IMR-90 (cell line): Measurements from ENCODE around the gene EPB41L4A. TPM values are rescaled to one million over a fixed set of nuclear protein-coding genes. Genes with fewer than 3 reads are reported as not detected.

Source experiments
- ATAC-seq: fragments of 200-7000 bp; cut with Tn5 transposase; 2 replicates; pipeline ENCODE4 v1.9.1; 2020; ENCODE audit warnings: low read depth, mild to moderate bottlenecking, moderate library complexity
- BruUV-seq: library from RNA; stranded (reverse); fragments of 400-500 nt; replicated peaks from 2 replicates; lab custom pipeline; 2021; lab: Mats Ljungman, UMichigan
- CTCF ChIA-PET: fragments of 300-600 bp; formaldehyde crosslinking; extraction: SDS; loops from one replicate; lab custom pipeline; 2021; ENCODE audit warnings: antibody characterized with exemption; lab: Yijun Ruan, JAX
- POLR2A ChIA-PET: fragments of 300-600 bp; sonication (Branson Sonifier 250); formaldehyde crosslinking; loops from one replicate; lab custom pipeline; 2022; ENCODE audit warnings: antibody characterized with exemption; ENCODE audit not compliant: unreplicated experiment; lab: Charles Lee
- DNase-seq: peaks from one replicate; pipeline ENCODE4 v3.0.0; 2013
- H2AFZ ChIP-seq: replicated peaks from 2 replicates; pipeline ENCODE3; 2013; ENCODE audit warnings: low read length, mild to moderate bottlenecking; ENCODE audit not compliant: poor library complexity
- H2AK5ac ChIP-seq: 2 replicates; pipeline ENCODE4 v1.6.1; 2013; ENCODE audit warnings: low read depth, low read length, inconsistent platforms
- H2AK9ac ChIP-seq: replicated peaks from 2 replicates; pipeline ENCODE3; 2013; ENCODE audit warnings: mild to moderate bottlenecking, low read depth, low read length, moderate library complexity; ENCODE audit not compliant: poor library complexity
- H2BK120ac ChIP-seq: 2 replicates; pipeline ENCODE4 v1.6.1; 2013; ENCODE audit warnings: low read depth, low read length, inconsistent platforms
- H2BK15ac ChIP-seq: 3 replicates; pipeline ENCODE4 v1.6.1; 2013; ENCODE audit warnings: low read depth, low read length, inconsistent platforms
- H2BK20ac ChIP-seq: 2 replicates; pipeline ENCODE4 v1.6.1; 2013; ENCODE audit warnings: low read depth, mild to moderate bottlenecking, inconsistent platforms, low read length, moderate library complexity
- H2BK5ac ChIP-seq: 2 replicates; pipeline ENCODE4 v1.6.1; 2013; ENCODE audit warnings: mild to moderate bottlenecking, low read depth, low read length, inconsistent platforms; ENCODE audit not compliant: poor library complexity, severe bottlenecking
- H3K14ac ChIP-seq: replicated peaks from 2 replicates; pipeline ENCODE4 v1.6.1; 2013; ENCODE audit warnings: low read depth, low read length, inconsistent platforms
- H3K18ac ChIP-seq: 2 replicates; pipeline ENCODE4 v1.6.1; 2013; ENCODE audit warnings: low read depth, low read length, control low read depth
- H3K23ac ChIP-seq: 2 replicates; pipeline ENCODE4 v1.6.1; 2013; ENCODE audit warnings: low read depth, low read length, inconsistent platforms
- H3K27ac ChIP-seq: 2 replicates; pipeline ENCODE4 v1.5.1; 2013; ENCODE audit warnings: mild to moderate bottlenecking, control low read depth, low read length; ENCODE audit not compliant: insufficient read depth
- H3K27me3 ChIP-seq: 2 replicates; pipeline ENCODE4 v1.6.1; 2013; ENCODE audit warnings: low read length; ENCODE audit not compliant: control insufficient read depth, insufficient read depth
- H3K36me3 ChIP-seq: 2 replicates; pipeline ENCODE4 v1.6.1; 2013; ENCODE audit warnings: low read length, mixed read lengths; ENCODE audit not compliant: control insufficient read depth, insufficient read depth
- H3K4ac ChIP-seq: 2 replicates; pipeline ENCODE4 v1.6.1; 2013; ENCODE audit warnings: low read depth, low read length, inconsistent platforms
- H3K4me1 ChIP-seq: 2 replicates; pipeline ENCODE4 v1.6.1; 2013; ENCODE audit warnings: low read length, mixed read lengths; ENCODE audit not compliant: control insufficient read depth, insufficient read depth
- H3K4me2 ChIP-seq: 2 replicates; pipeline ENCODE4 v1.6.1; 2013; ENCODE audit warnings: low read depth, mild to moderate bottlenecking, control low read depth, low read length, moderate library complexity
- H3K4me3 ChIP-seq: 2 replicates; pipeline ENCODE4 v1.5.1; 2013; ENCODE audit warnings: low read depth, mild to moderate bottlenecking, control low read depth, low read length, moderate library complexity; ENCODE audit not compliant: insufficient read depth
- H3K56ac ChIP-seq: 2 replicates; pipeline ENCODE4 v1.6.1; 2013; ENCODE audit warnings: low read length, inconsistent platforms; ENCODE audit not compliant: insufficient read depth; ENCODE audit errors: extremely low read depth
- H3K79me1 ChIP-seq, 2 experiments: 2 replicates each; pipeline ENCODE4 v1.6.1; 2013; ENCODE audit warnings: low read length in 2 of 2, inconsistent platforms in 1 of 2, low read depth in 1 of 2
- H3K9ac ChIP-seq: 2 replicates; pipeline ENCODE4 v1.6.1; 2013; ENCODE audit warnings: low read depth, low read length, control low read depth
- H3K9me1 ChIP-seq: 2 replicates; pipeline ENCODE4 v1.6.1; 2013; ENCODE audit warnings: low read length, inconsistent platforms; ENCODE audit not compliant: insufficient read depth
- H3K9me3 ChIP-seq: 2 replicates; pipeline ENCODE4 v1.6.1; 2013; ENCODE audit warnings: low read length; ENCODE audit not compliant: control insufficient read depth, insufficient read depth
- H4K20me1 ChIP-seq: 2 replicates; pipeline ENCODE4 v1.6.1; 2013; ENCODE audit warnings: low read length, inconsistent platforms; ENCODE audit not compliant: insufficient read depth
- H4K5ac ChIP-seq: 2 replicates; pipeline ENCODE4 v1.6.1; 2013; ENCODE audit warnings: mild to moderate bottlenecking, low read depth, low read length, control low read depth
- H4K8ac ChIP-seq, 2 experiments: 2 replicates each; pipeline ENCODE4 v1.6.1; 2013; ENCODE audit warnings: low read depth in 2 of 2, low read length in 2 of 2, control low read depth in 1 of 2, inconsistent platforms in 1 of 2
- H4K91ac ChIP-seq: 2 replicates; pipeline ENCODE4 v1.6.1; 2013; ENCODE audit warnings: low read depth, low read length, inconsistent platforms; ENCODE audit not compliant: insufficient read depth
- MAFK ChIP-seq: IDR thresholded peaks from 2 replicates; pipeline ENCODE4 v1.6.1; 2012; ENCODE audit warnings: low read depth, low read length, improper control_type of control experiment
- NFE2L2 ChIP-seq: fragments of 150-350 bp; IDR thresholded peaks from 2 replicates; pipeline ENCODE4 v1.6.1; 2016; ENCODE audit warnings: low read depth, mild to moderate bottlenecking, low read length
- WGBS, 2 experiments: methylation state at CpG; one replicate each; pipeline versions ENCODE4 v1.1.5 to v1.1.7; 2013; ENCODE audit warnings: missing lambda C conversion rate in 2 of 2; ENCODE audit not compliant: insufficient read length in 1 of 2; ENCODE audit errors: extremely low coverage in 2 of 2; 5-methylcytosine and 5-hydroxymethylcytosine counted together
- dilution Hi-C: fragments of 300-500 bp; cut with HindIII; formaldehyde crosslinking; loops from one replicate; pipeline ENCODE4 v1.14.3; 2018; ENCODE audit warnings: low sequenced_read_pairs; ENCODE audit not compliant: unreplicated experiment
- in situ Hi-C: fragments of 300-500 bp; cut with MboI; formaldehyde crosslinking; loops from 3 replicates; pipeline ENCODE4 v1.14.3; 2019; ENCODE audit warnings: low sequenced_read_pairs, inconsistent platforms, mixed read lengths
- intact Hi-C: fragments of 100-400 bp; cut with micrococcal nuclease; formaldehyde crosslinking; loops from 2 replicates; pipeline ENCODE4 v1.10.0; 2022
- polyA plus RNA-seq, 3 experiments: library from polyadenylated mRNA; depleted of rRNA; stranded (reverse); fragments of >200 nt; gene quantifications; 2 replicates each; pipeline ENCODE4 v1.2.3, GENCODE V29; 2012; ENCODE audit warnings: low replicate concordance in 1 of 3
- total RNA-seq: library from RNA; depleted of rRNA; stranded (reverse); fragments of >200 nt; gene quantifications from 2 replicates; pipeline ENCODE4 v1.2.3, GENCODE V29; 2012

The EPB41L4A gene
- total and polyA plus RNA-seq, 2 of the 4 experiments (the other 2 are of a cell fraction), result under 0.01 to 0.02 TPM

DNA sequence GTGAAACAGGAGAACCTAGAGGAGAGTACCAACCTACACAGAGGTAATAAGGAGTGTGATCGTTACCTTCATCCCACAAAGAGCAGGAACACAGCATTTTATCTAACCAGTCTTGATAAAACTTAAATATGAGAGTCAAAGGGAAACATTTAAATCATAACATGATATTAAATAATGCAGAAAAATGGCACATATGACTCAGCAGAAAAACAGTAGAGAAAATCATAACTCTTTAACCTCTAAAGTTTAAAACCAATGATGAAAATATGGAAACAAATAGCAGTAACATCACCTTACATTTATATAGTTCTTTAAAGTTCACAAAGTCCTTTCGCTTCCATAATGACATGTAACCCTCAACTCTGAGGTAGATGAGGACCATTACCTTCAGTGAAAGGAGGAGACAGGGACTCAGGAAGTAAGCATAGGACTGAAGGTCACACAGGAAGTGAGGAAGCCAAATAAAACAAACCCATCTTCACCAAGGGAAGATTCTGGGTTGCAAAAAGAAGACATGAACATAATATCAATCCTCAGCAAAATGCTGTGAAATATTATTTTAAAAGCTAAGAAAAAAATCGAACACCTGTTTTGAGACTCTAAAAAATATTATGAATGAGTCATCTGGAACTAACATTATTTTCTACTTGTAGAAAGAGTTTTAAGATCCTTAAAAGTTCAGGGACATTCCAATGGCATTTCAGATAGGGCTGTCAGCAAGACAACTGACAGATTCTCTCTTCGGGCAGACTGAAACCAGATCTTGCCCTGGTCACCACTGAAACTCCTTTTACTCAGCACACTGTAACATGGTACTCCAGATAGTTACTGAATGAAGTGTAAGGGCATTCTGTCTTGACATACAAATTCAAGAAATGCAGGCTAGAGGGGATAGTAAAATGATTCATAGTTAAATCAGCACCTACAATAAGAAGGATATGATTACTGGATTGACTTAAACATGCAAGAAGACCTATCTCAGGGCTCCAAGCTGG, 148.5 kb downstream of the EPB41L4A start:
- no peak overlapping the region for H3K27ac ChIP-seq
- no peak overlapping the region for H2BK15ac ChIP-seq
- no peaks in the 10 kb centered on the region for H3K4me1 ChIP-seq
- H3K27me3 ChIP-seq, result no peaks in the 10 kb centered on the region
- dilution Hi-C loops (no loop called here), intact Hi-C loops (no loop called here), in situ Hi-C loops (no loop called here)
- H4K5ac ChIP-seq, result no peak overlapping the region
- H4K20me1 ChIP-seq, result no peaks in the 10 kb centered on the region
- no peak overlapping the region for H3K4me3 ChIP-seq
- H2BK5ac ChIP-seq, result no peak overlapping the region
- H3K4ac ChIP-seq, result no peak overlapping the region
- H3K36me3 ChIP-seq, result no peaks in the 10 kb centered on the region
- H3K56ac ChIP-seq, result no peak overlapping the region
- H3K9me3 ChIP-seq, result no peaks in the 10 kb centered on the region
- ChIA-PET POLR2A (no interaction called here), CTCF (no interaction called here)
- H2AFZ ChIP-seq, result no peak overlapping the region
- no peak overlapping the region for H2BK120ac ChIP-seq
- TF ChIP-seq NFE2L2, result peak; percentile 78
- TF ChIP-seq MAFK, result no peak
- DNase-seq, result no peak
- ATAC-seq, result no peak
- H3K14ac ChIP-seq, result no peak overlapping the region
- H4K8ac ChIP-seq, result no peak overlapping the region
- no TSS peak for BruUV-seq
- H2AK5ac ChIP-seq, result no peak overlapping the region
- no CpG with 5 or more reads among the region's 4 CpGs for WGBS, 2 experiments
- H3K23ac ChIP-seq, result no peak overlapping the region
- H3K79me1 ChIP-seq, result no peaks in the 10 kb centered on the region
- no peak overlapping the region for H3K18ac ChIP-seq
- H2AK9ac ChIP-seq, result no peak overlapping the region
- H3K4me2 ChIP-seq, result no peak overlapping the region
- H3K9ac ChIP-seq, result no peak overlapping the region
- H2BK20ac ChIP-seq, result no peak overlapping the region
- no peaks in the 10 kb centered on the region for H3K9me1 ChIP-seq
- H4K91ac ChIP-seq, result no peak overlapping the region
